ENCODE results near the gene GSAP. TPM values are rescaled to one million over a fixed set of nuclear protein-coding genes. Genes with fewer than 3 reads are reported as not detected.
A peak's percentile ranks its signal among the peaks of the same experiment; 100 is the strongest.
"Not testable (repeated sequence)": the region's sequence is repeated elsewhere in the genome, so short reads cannot be mapped to it uniquely, and the experiment has no call there.

GSAP gene
- total RNA-seq, 6 experiments from 2014 or later = 14.1 to 34.6 (median 26.5) TPM

DNA sequence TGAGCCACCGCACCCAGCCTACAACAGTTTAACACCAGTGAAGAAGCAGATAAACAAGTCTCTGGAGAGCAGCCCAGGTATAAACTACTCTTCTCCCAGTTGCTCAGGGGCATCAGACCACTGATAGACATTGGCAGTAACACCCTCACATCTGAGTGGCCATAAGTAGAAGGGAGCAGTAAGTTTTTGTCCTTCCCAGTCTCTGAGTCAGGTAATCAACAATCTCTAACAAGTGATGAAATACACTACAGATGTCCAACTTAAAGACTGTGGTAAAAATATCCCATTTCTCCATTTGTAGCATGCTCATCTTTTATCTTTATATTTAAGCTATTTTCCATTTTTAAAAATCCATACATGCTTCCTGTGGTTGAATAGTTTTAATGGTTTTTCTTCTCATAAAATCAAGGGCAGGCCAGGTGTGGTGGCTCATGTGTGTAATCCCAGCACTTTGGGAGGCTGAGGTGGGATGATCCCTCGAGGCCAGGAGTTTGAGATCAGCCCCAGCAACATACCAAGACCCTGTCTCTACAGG, 78.6 kb downstream of the GSAP start:
- intact Hi-C loops (cut with DNase I) = no loop called here
- ATAC-seq = no peak
- no peak for DNase-seq
- no peaks in the 10 kb centered on the region for H3K4me1 ChIP-seq
- TF ChIP-seq CTCF (IDR thresholded peaks at IDR 0.05) (no peak), POLR2A (IDR thresholded peaks at IDR 0.05) (no peak)
- 80% methylated on average over 2 of the region's 2 CpGs for WGBS (ENCODE audit: insufficient coverage, low coverage, low lambda C conversion rate, missing lambda C conversion rate)
- no peaks in the 10 kb centered on the region for H3K36me3 ChIP-seq
- H3K9me3 ChIP-seq = no peaks in the 10 kb centered on the region
- H3K4me3 ChIP-seq = no peak overlapping the region
- no peaks in the 10 kb centered on the region for H3K27me3 ChIP-seq
- no peak overlapping the region for H3K27ac ChIP-seq

- ATAC-seq (no peak), DNase-seq (no peak)
- Histone ChIP-seq H3K27ac (no peak overlapping the region), H3K9me3 (no peaks in the 10 kb centered on the region), H3K36me3 (no peaks in the 10 kb centered on the region), H3K27me3 (no peaks in the 10 kb centered on the region), H3K4me1 (peaks cover 0 to 4% (median 0%) of the 10 kb centered on the region in 4 donors), H3K4me3 (no peak overlapping the region)
- no peak for TF ChIP-seq CTCF (IDR thresholded peaks at IDR 0.05)
- no peak for TF ChIP-seq POLR2A (IDR thresholded peaks at IDR 0.05)
- intact Hi-C loops (cut with DNase I) = no loop called here
Observed at GRCh38 chr7:77335581-77335980, 80.6 kb downstream of the GSAP start.

DNA sequence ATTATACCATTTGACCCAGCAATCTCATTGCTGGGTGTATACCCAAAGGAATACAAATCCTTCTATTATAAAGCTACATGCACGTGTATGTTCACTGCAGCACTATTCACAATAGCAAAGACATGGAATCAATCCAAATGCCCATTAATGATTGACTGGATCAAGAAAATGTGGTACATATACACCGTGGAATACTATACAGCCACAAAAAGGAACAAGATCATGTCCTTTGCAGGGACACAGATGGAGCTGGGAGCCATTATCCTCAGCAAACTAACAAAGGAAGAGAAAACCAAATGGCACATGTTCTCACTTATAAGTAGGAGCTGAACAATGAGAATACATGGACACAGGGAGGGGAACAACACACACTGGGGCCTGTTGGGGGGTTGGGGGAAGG, 82.1 kb downstream of the GSAP start:
- H3K4me3 ChIP-seq; intact Hi-C loops (cut with DNase I); H3K9me3 ChIP-seq; ATAC-seq; H3K4me1 ChIP-seq; H3K27me3 ChIP-seq; H3K36me3 ChIP-seq; DNase-seq; H3K27ac ChIP-seq: not testable (repeated sequence)
- WGBS (ENCODE audit: insufficient coverage, low coverage, low lambda C conversion rate, missing lambda C conversion rate) = 94% methylated on average over 2 of the region's 2 CpGs

DNA sequence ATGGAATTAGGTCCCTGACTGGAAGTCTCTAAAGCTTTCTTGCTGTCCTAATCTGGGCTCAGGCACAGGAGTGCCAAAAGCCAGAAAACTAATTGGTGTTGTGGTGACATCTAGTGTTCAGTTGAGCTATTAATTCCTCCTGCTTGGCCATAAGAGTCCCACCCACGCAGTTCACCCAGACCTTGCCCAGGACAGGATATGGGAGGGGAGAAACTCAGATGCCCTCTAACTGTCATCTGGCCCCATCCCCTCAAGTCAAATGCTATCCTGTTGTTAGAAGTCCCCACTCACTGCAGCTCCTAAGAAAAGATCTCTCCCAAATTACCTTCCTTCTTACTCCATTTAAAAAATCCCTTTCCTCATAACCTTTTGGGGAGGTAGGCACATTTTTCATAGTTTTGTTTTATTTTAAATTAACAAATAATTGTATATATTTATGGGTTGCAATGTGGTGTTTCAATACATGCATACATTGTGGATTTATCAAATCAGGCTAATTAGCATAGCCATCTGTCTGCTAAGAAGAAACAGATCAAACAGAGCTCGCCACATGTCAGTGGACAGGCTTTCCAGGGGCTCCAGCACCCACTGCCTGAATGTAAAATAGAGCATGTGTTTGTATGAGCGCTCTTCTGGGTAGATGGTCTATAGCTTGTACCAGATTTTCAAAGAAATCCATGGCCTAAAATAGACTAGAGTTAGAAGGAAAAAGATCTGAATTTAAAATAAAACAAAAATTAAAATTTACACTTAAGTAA, 84.0 kb downstream of the GSAP start:
- Histone ChIP-seq H3K27ac (no peak overlapping the region), H3K4me1 (peaks cover 0 to 7% (median 0%) of the 10 kb centered on the region in 4 donors), H3K27me3 (no peaks in the 10 kb centered on the region), H3K36me3 (no peaks in the 10 kb centered on the region), H3K9me3 (no peaks in the 10 kb centered on the region), H3K4me3 (no peak overlapping the region)
- ATAC-seq = peak; percentile 95 to 99 (median 98)
- DNase-seq = peak; percentile 68 to 74 (median 70)
- WGBS (ENCODE audit: insufficient coverage, low coverage, low lambda C conversion rate, missing lambda C conversion rate) = 63% methylated on average over 3 of the region's 3 CpGs
- intact Hi-C loops (cut with DNase I) = no loop called here
- no peak for TF ChIP-seq POLR2A (IDR thresholded peaks at IDR 0.05)
- peak; percentile 68 to 89 (median 73) for TF ChIP-seq CTCF (IDR thresholded peaks at IDR 0.05)

- Histone ChIP-seq H3K9me3 (no peaks in the 10 kb centered on the region), H3K36me3 (no peaks in the 10 kb centered on the region), H3K4me3 (no peak overlapping the region), H3K4me1 (peaks cover 0 to 7% (median 0%) of the 10 kb centered on the region in 4 donors), H3K27ac (no peak overlapping the region), H3K27me3 (no peaks in the 10 kb centered on the region)
- intact Hi-C loops (cut with DNase I) = no loop called here
- no peak for TF ChIP-seq CTCF (IDR thresholded peaks at IDR 0.05)
- TF ChIP-seq POLR2A (IDR thresholded peaks at IDR 0.05) = no peak
- DNase-seq (no peak), ATAC-seq (peak in 3 of 4 donors; percentile 17 to 33 (median 25))
- 51% methylated on average over 4 of the region's 6 CpGs for WGBS (ENCODE audit: insufficient coverage, low coverage, low lambda C conversion rate, missing lambda C conversion rate)
Observed at GRCh38 chr7:77330169-77330882, 85.8 kb downstream of the GSAP start.

Measured in right lobe of liver (tissue), 6 donors.